22Rv1 (cell line): Measurements from ENCODE around the gene RAC2.

ENCODE experiments used
- CTCF ChIP-seq: fragments of 450-650 bp; IDR thresholded peaks from 2 replicates; pipeline ENCODE4 v1.5.1; 2017; ENCODE audit warnings: mild to moderate bottlenecking
- ZFX ChIP-seq: fragments of 450-650 bp; IDR thresholded peaks from 2 replicates; pipeline ENCODE4 v1.6.1; 2017; ENCODE audit warnings: antibody characterized with exemption, borderline replicate concordance

DNA sequence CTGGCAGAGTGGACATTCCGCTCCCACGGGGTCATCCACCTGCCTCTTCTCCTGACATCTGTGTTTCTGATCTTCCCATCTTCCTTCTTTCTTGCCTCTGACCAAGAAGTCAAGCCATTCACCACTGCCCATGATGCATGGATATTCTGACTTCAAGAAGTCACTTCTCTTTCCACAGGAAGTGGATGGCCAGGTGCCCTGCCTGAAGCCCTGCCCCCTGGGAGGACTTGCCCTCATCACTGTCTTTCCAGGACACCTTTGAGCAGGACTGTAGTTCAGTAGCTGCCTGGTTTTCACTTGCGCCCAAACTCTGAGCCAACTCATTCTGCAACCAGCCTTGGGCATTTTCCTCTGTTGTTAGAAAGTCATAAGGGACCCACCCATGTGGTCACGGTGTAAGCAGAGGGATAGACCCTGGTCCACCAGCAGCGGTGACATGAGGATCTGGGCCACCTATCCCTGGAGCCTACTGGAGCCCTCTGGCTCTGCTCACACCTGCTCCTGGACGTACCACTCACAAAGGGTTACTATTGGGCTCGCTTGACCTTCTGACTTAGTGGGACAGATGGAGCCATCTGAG is 45.2 kb upstream of the RAC2 start:
- TF ChIP-seq CTCF, result no peak
- TF ChIP-seq ZFX, result no peak
